Stimulated activated CD4-positive, alpha-beta T cell treated with anti-CD3 and anti-CD28 coated beads, TNF-alpha, amount 100 ng/mL, for 48 hours (primary cell): ENCODE data around the gene AFTPH.

Experiments
- DNase-seq, 3 donors: peaks; one replicate each; pipeline ENCODE4 v3.0.0-alpha.2; 2020; ENCODE audit warnings: low read depth in 3 of 3

The AFTPH gene

GRCh38 chr2:64538764-64539433 is 14.8 kb downstream of the AFTPH start:
- no peak for DNase-seq

GRCh38 chr2:64540615-64541014 is 16.5 kb downstream of the AFTPH start:
- DNase-seq = no peak

GRCh38 chr2:64541547-64541946 is 17.4 kb downstream of the AFTPH start:
- DNase-seq = no peak

GRCh38 chr2:64542071-64543007 is 18.2 kb downstream of the AFTPH start:
- DNase-seq = no peak

- no peak for DNase-seq
These were observed 19.0 kb downstream of the AFTPH start for GRCh38 chr2:64543008-64543697.

- DNase-seq = no peak
These were observed 24.6 kb downstream of the AFTPH start for GRCh38 chr2:64548761-64549160.

GRCh38 chr2:64550042-64550441 is 25.9 kb downstream of the AFTPH start:
- DNase-seq = no peak

- DNase-seq = no peak
These were observed 27.7 kb downstream of the AFTPH start for GRCh38 chr2:64551851-64552250.

- no peak for DNase-seq
These were observed 30.0 kb downstream of the AFTPH start for GRCh38 chr2:64554117-64554516.

GRCh38 chr2:64558445-64559081 is 34.4 kb downstream of the AFTPH start:
- DNase-seq = no peak

- DNase-seq = no peak
These were observed 38.1 kb downstream of the AFTPH start for GRCh38 chr2:64562148-64562784.

GRCh38 chr2:64563436-64563938 is 39.4 kb downstream of the AFTPH start:
- no peak for DNase-seq

- no peak for DNase-seq
These were observed 42.0 kb downstream of the AFTPH start for GRCh38 chr2:64565949-64566710.

- no peak for DNase-seq
These were observed 43.3 kb downstream of the AFTPH start for GRCh38 chr2:64567473-64567872.

GRCh38 chr2:64568836-64569235 is 44.7 kb downstream of the AFTPH start:
- no peak for DNase-seq

- DNase-seq = no peak
These were observed 50.7 kb downstream of the AFTPH start for GRCh38 chr2:64574871-64575270.

GRCh38 chr2:64581018-64581417 is 56.9 kb downstream of the AFTPH start:
- DNase-seq = no peak

- no peak for DNase-seq
These were observed 57.8 kb downstream of the AFTPH start for GRCh38 chr2:64581777-64582539.

GRCh38 chr2:64582774-64583340 is 58.7 kb downstream of the AFTPH start:
- no peak for DNase-seq
